ENCODE results near the gene POPDC2.

DNA sequence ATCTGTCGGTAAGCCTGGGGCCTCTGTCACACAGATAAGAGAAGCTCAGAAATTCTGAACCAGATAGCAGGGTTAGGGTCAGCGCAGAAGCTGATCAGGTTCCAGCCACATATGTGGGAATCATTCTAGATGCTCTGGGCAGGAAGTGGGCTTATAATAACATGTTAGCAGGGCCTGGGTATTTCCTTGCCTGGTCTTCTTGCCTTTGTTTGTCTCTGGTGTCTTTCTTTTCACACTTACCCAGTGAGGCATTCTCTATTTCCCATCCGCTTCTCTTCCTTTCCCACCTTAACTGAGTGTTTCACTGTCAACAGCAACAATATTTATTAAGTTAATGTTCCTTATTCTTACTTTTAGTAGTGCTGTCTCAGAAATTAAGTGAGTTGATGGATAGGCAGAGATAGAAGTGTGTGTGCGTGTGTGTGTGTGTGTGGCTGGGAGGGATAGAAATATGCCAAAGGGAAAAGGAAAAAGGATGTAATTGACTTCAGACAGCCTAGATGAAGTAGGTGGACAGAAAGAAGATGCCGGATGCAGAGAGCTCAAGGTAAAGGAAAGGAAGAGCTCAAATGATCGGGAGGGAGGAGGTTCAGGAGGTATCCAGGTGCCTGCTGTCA, 60.7 kb downstream of the POPDC2 start:
- TF ChIP-seq, protein P1, sequence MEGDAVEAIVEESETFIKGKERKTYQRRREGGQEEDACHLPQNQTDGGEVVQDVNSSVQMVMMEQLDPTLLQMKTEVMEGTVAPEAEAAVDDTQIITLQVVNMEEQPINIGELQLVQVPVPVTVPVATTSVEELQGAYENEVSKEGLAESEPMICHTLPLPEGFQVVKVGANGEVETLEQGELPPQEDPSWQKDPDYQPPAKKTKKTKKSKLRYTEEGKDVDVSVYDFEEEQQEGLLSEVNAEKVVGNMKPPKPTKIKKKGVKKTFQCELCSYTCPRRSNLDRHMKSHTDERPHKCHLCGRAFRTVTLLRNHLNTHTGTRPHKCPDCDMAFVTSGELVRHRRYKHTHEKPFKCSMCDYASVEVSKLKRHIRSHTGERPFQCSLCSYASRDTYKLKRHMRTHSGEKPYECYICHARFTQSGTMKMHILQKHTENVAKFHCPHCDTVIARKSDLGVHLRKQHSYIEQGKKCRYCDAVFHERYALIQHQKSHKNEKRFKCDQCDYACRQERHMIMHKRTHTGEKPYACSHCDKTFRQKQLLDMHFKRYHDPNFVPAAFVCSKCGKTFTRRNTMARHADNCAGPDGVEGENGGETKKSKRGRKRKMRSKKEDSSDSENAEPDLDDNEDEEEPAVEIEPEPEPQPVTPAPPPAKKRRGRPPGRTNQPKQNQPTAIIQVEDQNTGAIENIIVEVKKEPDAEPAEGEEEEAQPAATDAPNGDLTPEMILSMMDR (IDR thresholded peaks at IDR 0.05), result no peak
- TF ChIP-seq POLR2AphosphoS5 (IDR thresholded peaks at IDR 0.05), result no peak
- TF ChIP-seq POLR2A (IDR thresholded peaks at IDR 0.05), result no peak

Data from stomach (tissue), 4 donors.